Central memory CD8-positive, alpha-beta T cell (primary cell): ENCODE data around the gene EPHA4.
A peak's percentile ranks its signal among the peaks of the same experiment; 100 is the strongest.

ENCODE experiments used
- ATAC-seq: fragments of 150-1000 bp; cut with Tn5 transposase; replicated peaks from 2 replicates; pipeline ENCODE4 v1.10.0; 2022; ENCODE audit warnings: mild to moderate bottlenecking, moderate FRiP score, moderate number of reproducible peaks; ENCODE audit not compliant: poor library complexity, severe bottlenecking; ENCODE audit errors: extremely low read depth
- DNase-seq, 2 donors: peaks; one replicate each; pipeline ENCODE4 v3.0.0; 2021; ENCODE audit warnings: low spot score in 2 of 2
- H3K27ac Mint-ChIP-seq: one replicate; pipeline ENCODE4 v1.8.0; 2022; ENCODE audit warnings: low read depth, mild to moderate bottlenecking, moderate library complexity, mixed read lengths
- H3K27me3 Mint-ChIP-seq: one replicate; pipeline ENCODE4 v1.8.0; 2022; ENCODE audit warnings: mixed read lengths
- H3K36me3 Mint-ChIP-seq: one replicate; pipeline ENCODE4 v1.8.0; 2022; ENCODE audit warnings: mild to moderate bottlenecking, moderate library complexity, mixed read lengths; ENCODE audit not compliant: insufficient read depth
- H3K4me1 Mint-ChIP-seq: one replicate; pipeline ENCODE4 v1.8.0; 2022; ENCODE audit warnings: mixed read lengths
- H3K4me3 Mint-ChIP-seq: one replicate; pipeline ENCODE4 v1.8.0; 2022; ENCODE audit warnings: mild to moderate bottlenecking, moderate library complexity, mixed read lengths
- H3K9me3 Mint-ChIP-seq: one replicate; pipeline ENCODE4 v1.8.0; 2022; ENCODE audit warnings: mixed read lengths

The EPHA4 gene

GRCh38 chr2:221529177-221529942 is 42.7 kb downstream of the EPHA4 start:
- H3K4me1 Mint-ChIP-seq, result peaks cover 41% of the 10 kb centered on the region
- H3K4me3 Mint-ChIP-seq, result peak overlapping the region; percentile 60
- H3K9me3 Mint-ChIP-seq, result no peaks in the 10 kb centered on the region
- ATAC-seq (peak; percentile 40), DNase-seq (no peak)
- H3K27ac Mint-ChIP-seq, result peak overlapping the region; percentile 83
- no peaks in the 10 kb centered on the region for H3K27me3 Mint-ChIP-seq
- peaks cover 8% of the 10 kb centered on the region for H3K36me3 Mint-ChIP-seq

- Mint-ChIP-seq H3K9me3 (no peaks in the 10 kb centered on the region), H3K4me1 (peaks cover 41% of the 10 kb centered on the region), H3K27me3 (no peaks in the 10 kb centered on the region), H3K36me3 (peaks cover 10% of the 10 kb centered on the region), H3K27ac (peak overlapping the region; percentile 49), H3K4me3 (peak overlapping the region; percentile 14)
- no peak for DNase-seq
- ATAC-seq, result peak; percentile 65
These were observed 44.3 kb downstream of the EPHA4 start for GRCh38 chr2:221527776-221528309.

- no peak overlapping the region for H3K27ac Mint-ChIP-seq
These were observed 47.9 kb downstream of the EPHA4 start for GRCh38 chr2:221524158-221524557.

GRCh38 chr2:221521233-221521845 is 50.8 kb downstream of the EPHA4 start:
- H3K9me3 Mint-ChIP-seq, result no peaks in the 10 kb centered on the region
- H3K4me1 Mint-ChIP-seq, result no peaks in the 10 kb centered on the region
- no peak overlapping the region for H3K4me3 Mint-ChIP-seq
- H3K36me3 Mint-ChIP-seq, result peaks cover 18% of the 10 kb centered on the region
- no peak for DNase-seq
- no peak overlapping the region for H3K27ac Mint-ChIP-seq
- no peaks in the 10 kb centered on the region for H3K27me3 Mint-ChIP-seq
- ATAC-seq, result no peak

More at GRCh38 chr2:221524158-221524557, 47.9 kb downstream of the EPHA4 start:
- H3K9me3 Mint-ChIP-seq, result no peaks in the 10 kb centered on the region
- H3K36me3 Mint-ChIP-seq, result peaks cover 21% of the 10 kb centered on the region
- no peak overlapping the region for H3K4me3 Mint-ChIP-seq
- H3K27me3 Mint-ChIP-seq, result no peaks in the 10 kb centered on the region
- ATAC-seq (no peak), DNase-seq (no peak)
- peaks cover 22% of the 10 kb centered on the region for H3K4me1 Mint-ChIP-seq

- H3K9me3 Mint-ChIP-seq, result no peaks in the 10 kb centered on the region
- H3K36me3 Mint-ChIP-seq, result peaks cover 17% of the 10 kb centered on the region
- H3K27ac Mint-ChIP-seq, result no peak overlapping the region
- H3K27me3 Mint-ChIP-seq, result no peaks in the 10 kb centered on the region
- DNase-seq, result no peak
- no peak overlapping the region for H3K4me3 Mint-ChIP-seq
- no peak for ATAC-seq
- no peaks in the 10 kb centered on the region for H3K4me1 Mint-ChIP-seq
These were observed 53.0 kb downstream of the EPHA4 start for GRCh38 chr2:221518935-221519625.

- DNase-seq (peak; percentile 36 to 77), ATAC-seq (peak; percentile 85)
- H3K27ac Mint-ChIP-seq, result no peak overlapping the region
- H3K4me3 Mint-ChIP-seq, result no peak overlapping the region
- no peaks in the 10 kb centered on the region for H3K27me3 Mint-ChIP-seq
- H3K4me1 Mint-ChIP-seq, result no peaks in the 10 kb centered on the region
- H3K9me3 Mint-ChIP-seq, result no peaks in the 10 kb centered on the region
- peaks cover 17% of the 10 kb centered on the region for H3K36me3 Mint-ChIP-seq
These were observed 53.7 kb downstream of the EPHA4 start for GRCh38 chr2:221518201-221518934.

GRCh38 chr2:221517696-221518151 is 54.4 kb downstream of the EPHA4 start:
- Mint-ChIP-seq H3K9me3 (no peaks in the 10 kb centered on the region), H3K27ac (no peak overlapping the region), H3K4me3 (no peak overlapping the region), H3K4me1 (peaks cover under 1% of the 10 kb centered on the region), H3K36me3 (peaks cover 17% of the 10 kb centered on the region), H3K27me3 (no peaks in the 10 kb centered on the region)
- peak; percentile 66 to 83 for DNase-seq
- peak; percentile 73 for ATAC-seq

- Mint-ChIP-seq H3K36me3 (peaks cover 17% of the 10 kb centered on the region), H3K4me3 (no peak overlapping the region), H3K4me1 (peaks cover 6% of the 10 kb centered on the region), H3K27me3 (no peaks in the 10 kb centered on the region), H3K27ac (no peak overlapping the region), H3K9me3 (no peaks in the 10 kb centered on the region)
- ATAC-seq, result no peak
- peak in 1 of 2 donors; percentile 26 for DNase-seq
These were observed 54.9 kb downstream of the EPHA4 start for GRCh38 chr2:221517146-221517695.

GRCh38 chr2:221515864-221516263 is 56.2 kb downstream of the EPHA4 start:
- Mint-ChIP-seq H3K4me3 (no peak overlapping the region), H3K27ac (no peak overlapping the region), H3K4me1 (peaks cover 12% of the 10 kb centered on the region), H3K27me3 (no peaks in the 10 kb centered on the region), H3K9me3 (no peaks in the 10 kb centered on the region), H3K36me3 (peaks cover 17% of the 10 kb centered on the region)
- ATAC-seq (no peak), DNase-seq (no peak)

- no peak overlapping the region for H3K4me3 Mint-ChIP-seq
- no peak for ATAC-seq
- no peak overlapping the region for H3K27ac Mint-ChIP-seq
- peaks cover 12% of the 10 kb centered on the region for H3K4me1 Mint-ChIP-seq
- no peak for DNase-seq
- H3K27me3 Mint-ChIP-seq, result no peaks in the 10 kb centered on the region
- peaks cover 4% of the 10 kb centered on the region for H3K36me3 Mint-ChIP-seq
- no peaks in the 10 kb centered on the region for H3K9me3 Mint-ChIP-seq
These were observed 57.6 kb downstream of the EPHA4 start for GRCh38 chr2:221514305-221515040.

GRCh38 chr2:221513232-221513631 is 58.9 kb downstream of the EPHA4 start:
- no peak overlapping the region for H3K4me3 Mint-ChIP-seq
- H3K4me1 Mint-ChIP-seq, result peaks cover 12% of the 10 kb centered on the region
- H3K9me3 Mint-ChIP-seq, result no peaks in the 10 kb centered on the region
- H3K36me3 Mint-ChIP-seq, result peaks cover 2% of the 10 kb centered on the region
- H3K27ac Mint-ChIP-seq, result no peak overlapping the region
- DNase-seq, result no peak
- no peaks in the 10 kb centered on the region for H3K27me3 Mint-ChIP-seq
- ATAC-seq, result no peak
